Testis (tissue), 2 donors: ENCODE results near the gene STX18.

Experiments used
- POLR2A ChIP-seq: fragments of 450-650 bp; IDR thresholded peaks from one replicate; pipeline ENCODE4 v1.6.1; 2017; ENCODE audit warnings: antibody characterized with exemption, mild to moderate bottlenecking, moderate library complexity
- TF ChIP-seq, protein P1 (sequence below), 3 experiments: fragments of 450-650 bp in 2 of 3; fragments of 200-600 bp in 1 of 3; sonication (generic) in 1 of 3; IDR thresholded peaks; one replicate each; pipeline ENCODE4 v1.5.1; 2016 to 2019; ENCODE audit warnings: antibody characterized with exemption in 3 of 3, mild to moderate bottlenecking in 2 of 3, moderate library complexity in 1 of 3

DNA sequence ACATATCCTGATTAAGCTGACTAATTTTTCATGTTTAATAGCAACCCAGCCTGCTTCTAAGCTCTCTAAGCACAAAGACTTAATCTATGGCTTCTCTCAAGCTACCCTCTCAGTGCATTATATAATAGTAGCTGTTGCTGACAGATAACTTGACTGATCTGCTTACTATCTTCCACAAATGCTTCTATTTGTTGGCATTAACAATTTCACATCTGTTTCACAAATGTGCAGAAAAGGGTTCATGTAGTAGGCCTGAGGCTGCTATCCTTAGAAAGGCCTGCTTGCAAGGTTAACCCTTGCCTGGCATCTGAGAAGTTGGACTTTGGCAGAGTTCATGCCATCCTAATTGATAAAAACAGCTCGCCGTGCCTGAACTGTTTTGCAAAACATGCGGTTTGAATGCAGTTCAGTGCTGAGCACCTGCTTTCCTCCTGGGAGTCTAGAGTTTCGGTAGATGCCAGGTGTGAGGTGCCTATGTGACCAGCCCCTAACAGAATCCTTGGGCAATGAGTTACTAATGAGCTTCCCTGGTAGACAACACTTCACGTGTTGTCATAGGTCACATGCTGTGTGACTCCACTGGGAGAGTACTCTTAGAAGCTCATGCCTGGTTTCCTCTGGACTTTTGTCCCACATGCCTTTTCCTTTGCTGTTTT lies 86.5 kb downstream of the STX18 start:
- TF ChIP-seq, protein P1, sequence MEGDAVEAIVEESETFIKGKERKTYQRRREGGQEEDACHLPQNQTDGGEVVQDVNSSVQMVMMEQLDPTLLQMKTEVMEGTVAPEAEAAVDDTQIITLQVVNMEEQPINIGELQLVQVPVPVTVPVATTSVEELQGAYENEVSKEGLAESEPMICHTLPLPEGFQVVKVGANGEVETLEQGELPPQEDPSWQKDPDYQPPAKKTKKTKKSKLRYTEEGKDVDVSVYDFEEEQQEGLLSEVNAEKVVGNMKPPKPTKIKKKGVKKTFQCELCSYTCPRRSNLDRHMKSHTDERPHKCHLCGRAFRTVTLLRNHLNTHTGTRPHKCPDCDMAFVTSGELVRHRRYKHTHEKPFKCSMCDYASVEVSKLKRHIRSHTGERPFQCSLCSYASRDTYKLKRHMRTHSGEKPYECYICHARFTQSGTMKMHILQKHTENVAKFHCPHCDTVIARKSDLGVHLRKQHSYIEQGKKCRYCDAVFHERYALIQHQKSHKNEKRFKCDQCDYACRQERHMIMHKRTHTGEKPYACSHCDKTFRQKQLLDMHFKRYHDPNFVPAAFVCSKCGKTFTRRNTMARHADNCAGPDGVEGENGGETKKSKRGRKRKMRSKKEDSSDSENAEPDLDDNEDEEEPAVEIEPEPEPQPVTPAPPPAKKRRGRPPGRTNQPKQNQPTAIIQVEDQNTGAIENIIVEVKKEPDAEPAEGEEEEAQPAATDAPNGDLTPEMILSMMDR (IDR thresholded peaks at IDR 0.05), result no peak
- no peak for TF ChIP-seq POLR2A
